CD4-positive, alpha-beta T cell (primary cell): ENCODE results near the gene CR2. TPM values are rescaled to one million over a fixed set of nuclear protein-coding genes. Genes with fewer than 3 reads are reported as not detected.

Experiments
- ATAC-seq: fragments of 200-7000 bp; cut with Tn5 transposase; one replicate; pipeline ENCODE4 v1.10.0; 2022; ENCODE audit warnings: mild to moderate bottlenecking; ENCODE audit not compliant: poor library complexity
- CTCF ChIA-PET: fragments of 350-600 bp; sonication (Branson Sonifier 250); formaldehyde crosslinking; loops from one replicate; lab custom pipeline; 2021; ENCODE audit warnings: antibody characterized with exemption, inconsistent platforms; lab: Charles Lee
- POLR2A ChIA-PET: fragments of 350-600 bp; sonication (Branson Sonifier 250); formaldehyde crosslinking; loops from one replicate; lab custom pipeline; 2021; ENCODE audit warnings: antibody characterized with exemption, inconsistent platforms; lab: Charles Lee
- DNase-seq, 14 experiments: peaks; one replicate each; pipeline ENCODE4 v3.0.0-alpha.2; 2013 to 2020; ENCODE audit warnings: mixed read lengths in 2 of 14
- H3K27ac ChIP-seq, 2 donors: one replicate each; pipeline versions ENCODE4 v1.5.1 to v1.7.0; 2013; ENCODE audit warnings: low read length in 2 of 2, low read depth in 1 of 2, mild to moderate bottlenecking in 1 of 2
- H3K27me3 ChIP-seq, 2 experiments: 1 replicate in 1 of 2; 2 replicates in 1 of 2; pipeline versions ENCODE4 v1.6.1 to v1.7.0; 2013; ENCODE audit warnings: low read length in 2 of 2, control low read depth in 1 of 2, mild to moderate bottlenecking in 1 of 2, moderate library complexity in 1 of 2; ENCODE audit not compliant: insufficient read depth in 2 of 2, control insufficient read depth in 1 of 2
- H3K36me3 ChIP-seq: one replicate; pipeline ENCODE4 v1.6.1; 2013; ENCODE audit warnings: low read length, control low read depth; ENCODE audit not compliant: insufficient read depth
- H3K4me1 ChIP-seq: one replicate; pipeline ENCODE4 v1.6.1; 2013; ENCODE audit warnings: low read length, control low read depth; ENCODE audit not compliant: insufficient read depth
- H3K4me3 ChIP-seq: one replicate; pipeline ENCODE4 v1.5.1; 2013; ENCODE audit warnings: mild to moderate bottlenecking, low read length, moderate library complexity
- H3K9me3 ChIP-seq, 2 experiments: 1 replicate in 1 of 2; 2 replicates in 1 of 2; pipeline versions ENCODE4 v1.6.1 to v1.7.0; 2013; ENCODE audit warnings: low read length in 2 of 2, mild to moderate bottlenecking in 2 of 2, control low read depth in 1 of 2, moderate library complexity in 1 of 2; ENCODE audit not compliant: control insufficient read depth in 1 of 2, insufficient read depth in 1 of 2
- H3K27ac Mint-ChIP-seq: one replicate; pipeline ENCODE4 v1.8.0; 2020; ENCODE audit warnings: mixed read lengths
- H3K27me3 Mint-ChIP-seq: one replicate; pipeline ENCODE4 v1.8.0; 2021; ENCODE audit warnings: mixed read lengths
- H3K36me3 Mint-ChIP-seq: one replicate; pipeline ENCODE4 v1.8.0; 2021; ENCODE audit warnings: low read depth, mixed read lengths
- H3K4me1 Mint-ChIP-seq: one replicate; pipeline ENCODE4 v1.8.0; 2021; ENCODE audit warnings: low read depth, mixed read lengths
- H3K4me3 Mint-ChIP-seq: one replicate; pipeline ENCODE4 v1.8.0; 2020; ENCODE audit warnings: mild to moderate bottlenecking, mixed read lengths
- H3K9me3 Mint-ChIP-seq: one replicate; pipeline ENCODE4 v1.8.0; 2020; ENCODE audit warnings: mixed read lengths
- CTCF ChIP-seq: fragments of 200-600 bp; IDR thresholded peaks from one replicate; pipeline ENCODE4 v1.8.0; 2022; ENCODE audit warnings: antibody characterized with exemption, mild to moderate bottlenecking
- intact Hi-C, 2 experiments: fragments of 100-400 bp; cut with DNase I in 1 of 2; cut with micrococcal nuclease in 1 of 2; formaldehyde crosslinking; loops; one replicate each; pipeline versions ENCODE4 v1.15.1 to v1.9.0; 2023 to 2025; cut with DNase I, micrococcal nuclease
- total RNA-seq, 174 experiments: library from RNA in 2 of 174; stranded (reverse) in 2 of 174; gene quantifications; one replicate each; pipeline ENCODE4 v1.2.3 and lab custom pipeline; 2021 to 2026

CR2 gene
- total RNA-seq, 2 experiments from 2014 or later = 1.2 TPM

DNA sequence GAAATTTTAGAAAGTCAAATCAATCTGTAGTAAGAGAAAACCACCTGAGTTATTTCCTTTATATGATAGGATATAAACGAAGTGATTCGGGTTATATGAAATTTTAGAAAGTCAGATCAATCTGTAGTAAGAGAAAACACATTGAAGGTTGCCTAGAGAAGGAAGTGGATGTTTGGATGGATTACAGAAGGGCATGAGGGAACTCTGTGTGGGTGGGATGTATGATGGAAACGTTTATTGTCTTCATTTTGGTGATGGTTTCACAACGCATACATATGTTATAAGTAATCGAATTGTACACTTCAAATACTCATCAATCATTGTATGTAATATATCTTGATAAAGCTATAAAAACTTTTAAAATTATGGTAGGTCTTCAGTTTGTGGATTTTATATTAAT is 46.9 kb downstream of the CR2 start:
- H3K4me1 Mint-ChIP-seq = peaks cover 10% of the 10 kb centered on the region
- no peak for TF ChIP-seq CTCF
- Histone ChIP-seq H3K9me3 (no peaks in the 10 kb centered on the region), H3K36me3 (no peaks in the 10 kb centered on the region), H3K27ac (no peak overlapping the region), H3K4me3 (no peak overlapping the region), H3K27me3 (peaks cover 0 to 15% of the 10 kb centered on the region in 2 experiments), H3K4me1 (peaks cover 9% of the 10 kb centered on the region)
- peaks cover 53% of the 10 kb centered on the region for H3K27me3 Mint-ChIP-seq
- intact Hi-C loops = loop anchor here in 1 of 2 experiments (5.0 kb wide), 1 partner anchor 869 kb away; no protein-coding TSS in a partner anchor
- no peaks in the 10 kb centered on the region for H3K9me3 Mint-ChIP-seq
- H3K27ac Mint-ChIP-seq = no peak overlapping the region
- H3K36me3 Mint-ChIP-seq = no peaks in the 10 kb centered on the region
- DNase-seq (no peak), ATAC-seq (no peak)
- ChIA-PET CTCF (no interaction called here), POLR2A (no interaction called here)
- H3K4me3 Mint-ChIP-seq = no peak overlapping the region

DNA sequence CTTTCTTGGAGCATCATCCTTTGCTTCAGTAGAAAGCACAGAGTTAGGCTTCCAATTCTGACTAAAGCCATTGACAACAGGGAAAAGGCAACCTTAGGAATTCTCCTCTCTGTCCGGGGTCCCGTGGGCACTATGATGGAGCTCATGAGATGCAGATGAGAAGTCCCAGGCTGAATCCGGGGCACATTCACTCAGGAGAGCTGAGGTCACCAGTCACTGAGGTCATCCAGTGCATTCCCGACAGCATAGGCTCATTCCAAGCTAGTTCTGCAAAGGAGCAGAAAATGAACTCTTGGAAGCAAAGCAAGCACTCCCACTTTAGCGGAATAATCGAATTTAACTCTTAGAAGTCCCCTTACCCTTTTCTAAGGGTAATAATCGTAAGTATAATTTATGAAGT is 48.6 kb downstream of the CR2 start:
- H3K27me3 ChIP-seq = peaks cover 0 to 7% of the 10 kb centered on the region in 2 experiments
- H3K9me3 ChIP-seq = no peaks in the 10 kb centered on the region
- no peaks in the 10 kb centered on the region for H3K36me3 ChIP-seq
- DNase-seq (no peak), ATAC-seq (no peak)
- H3K4me3 ChIP-seq = no peak overlapping the region
- TF ChIP-seq CTCF = no peak
- Mint-ChIP-seq H3K4me1 (peaks cover 5% of the 10 kb centered on the region), H3K27me3 (peaks cover 50% of the 10 kb centered on the region), H3K9me3 (no peaks in the 10 kb centered on the region), H3K27ac (no peak overlapping the region), H3K36me3 (no peaks in the 10 kb centered on the region), H3K4me3 (no peak overlapping the region)
- POLR2A ChIA-PET = no interaction called here
- CTCF ChIA-PET = no interaction called here
- no peaks in the 10 kb centered on the region for H3K4me1 ChIP-seq
- no peak overlapping the region for H3K27ac ChIP-seq
- intact Hi-C loops = loop anchor here in 1 of 2 experiments (5.0 kb wide), 1 partner anchor 870 kb away; no protein-coding TSS in a partner anchor

DNA sequence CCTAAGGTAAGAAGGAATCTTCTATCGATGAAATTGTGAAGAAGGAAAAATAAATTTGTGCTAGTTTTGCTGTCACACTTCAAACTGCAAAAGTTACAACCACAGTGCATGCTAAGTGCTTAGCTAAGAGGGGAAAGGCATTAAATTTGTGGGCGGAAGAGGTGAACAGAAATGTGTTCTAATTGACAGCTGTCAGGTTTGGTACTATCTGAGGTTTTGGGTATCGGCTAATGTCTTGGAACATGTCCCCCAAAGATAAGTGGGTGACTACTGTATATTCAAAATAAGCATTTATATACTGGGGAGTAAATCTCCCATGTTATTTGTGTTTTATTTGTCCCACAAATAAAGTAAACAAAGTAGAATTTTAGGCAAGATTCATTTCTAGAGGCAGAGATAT is 49.8 kb downstream of the CR2 start:
- no peak for ATAC-seq
- Histone ChIP-seq H3K27me3 (peaks cover 0 to 4% of the 10 kb centered on the region in 2 experiments), H3K36me3 (no peaks in the 10 kb centered on the region), H3K4me3 (no peak overlapping the region), H3K4me1 (no peaks in the 10 kb centered on the region), H3K27ac (no peak overlapping the region), H3K9me3 (no peaks in the 10 kb centered on the region)
- Mint-ChIP-seq H3K27ac (no peak overlapping the region), H3K9me3 (no peaks in the 10 kb centered on the region), H3K4me1 (peaks cover 5% of the 10 kb centered on the region), H3K27me3 (peaks cover 42% of the 10 kb centered on the region), H3K4me3 (no peak overlapping the region), H3K36me3 (no peaks in the 10 kb centered on the region)
- TF ChIP-seq CTCF = no peak
- ChIA-PET CTCF (no interaction called here), POLR2A (no interaction called here)
- no peak for DNase-seq
- intact Hi-C loops = loop anchor here in 1 of 2 experiments (5.0 kb wide), 1 partner anchor 872 kb away; no protein-coding TSS in a partner anchor
